RWPE1 (cell line): ENCODE measurements around the gene SH3BP2.

Experiments used
- CTCF ChIA-PET: fragments of 350-600 bp; sonication (Branson Sonifier 250); formaldehyde crosslinking; extraction: SDS; loops from one replicate; lab custom pipeline; 2021; lab: Yijun Ruan, JAX
- POLR2A ChIA-PET: fragments of 400-600 bp; formaldehyde crosslinking; extraction: SDS; loops from one replicate; lab custom pipeline; 2020; ENCODE audit warnings: antibody characterized with exemption; ENCODE audit not compliant: low non-redundant PET; lab: Yijun Ruan, JAX
- DNase-seq: peaks from one replicate; pipeline ENCODE4 v3.0.0; 2012; ENCODE audit warnings: low spot score
- H3K27ac ChIP-seq: fragments of 450-650 bp; 2 replicates; pipeline ENCODE4 v1.5.1; 2017
- TF ChIP-seq, protein P1 (sequence below): fragments of 450-650 bp; conservative IDR thresholded peaks from 2 replicates; pipeline ENCODE4 v1.5.1; 2017; ENCODE audit warnings: low read depth, mild to moderate bottlenecking

Gene SH3BP2

GRCh38 chr4:2882341-2882740 lies 89.5 kb downstream of the SH3BP2 start:
- no peak overlapping the region for H3K27ac ChIP-seq

DNA sequence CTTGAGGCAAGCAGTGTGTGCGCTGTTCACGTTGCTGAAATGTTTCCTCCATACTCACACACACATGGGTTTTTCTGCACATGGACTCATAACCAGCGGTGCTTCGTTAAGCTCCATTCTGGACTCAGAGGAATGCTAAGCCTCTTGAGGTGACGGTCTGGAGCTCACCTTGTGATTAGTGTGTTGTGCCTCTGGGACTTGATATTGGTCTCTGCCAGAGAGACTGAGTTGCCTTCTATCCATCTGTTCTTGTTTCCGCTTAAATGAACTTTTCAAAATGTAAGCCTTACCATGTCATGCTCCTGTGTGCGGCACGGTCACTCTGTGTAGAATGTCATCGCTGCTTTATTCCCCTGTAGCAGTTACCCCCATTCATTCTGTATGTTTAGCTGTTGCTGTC lies 93.3 kb downstream of the SH3BP2 start:
- H3K27ac ChIP-seq: no peak overlapping the region
- POLR2A ChIA-PET: no interaction called here
- no peak for DNase-seq
- CTCF ChIA-PET: no interaction called here
- TF ChIP-seq, protein P1, sequence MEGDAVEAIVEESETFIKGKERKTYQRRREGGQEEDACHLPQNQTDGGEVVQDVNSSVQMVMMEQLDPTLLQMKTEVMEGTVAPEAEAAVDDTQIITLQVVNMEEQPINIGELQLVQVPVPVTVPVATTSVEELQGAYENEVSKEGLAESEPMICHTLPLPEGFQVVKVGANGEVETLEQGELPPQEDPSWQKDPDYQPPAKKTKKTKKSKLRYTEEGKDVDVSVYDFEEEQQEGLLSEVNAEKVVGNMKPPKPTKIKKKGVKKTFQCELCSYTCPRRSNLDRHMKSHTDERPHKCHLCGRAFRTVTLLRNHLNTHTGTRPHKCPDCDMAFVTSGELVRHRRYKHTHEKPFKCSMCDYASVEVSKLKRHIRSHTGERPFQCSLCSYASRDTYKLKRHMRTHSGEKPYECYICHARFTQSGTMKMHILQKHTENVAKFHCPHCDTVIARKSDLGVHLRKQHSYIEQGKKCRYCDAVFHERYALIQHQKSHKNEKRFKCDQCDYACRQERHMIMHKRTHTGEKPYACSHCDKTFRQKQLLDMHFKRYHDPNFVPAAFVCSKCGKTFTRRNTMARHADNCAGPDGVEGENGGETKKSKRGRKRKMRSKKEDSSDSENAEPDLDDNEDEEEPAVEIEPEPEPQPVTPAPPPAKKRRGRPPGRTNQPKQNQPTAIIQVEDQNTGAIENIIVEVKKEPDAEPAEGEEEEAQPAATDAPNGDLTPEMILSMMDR: no peak

More at GRCh38 chr4:2882341-2882740, 89.5 kb downstream of the SH3BP2 start:
- TF ChIP-seq, protein P1: no peak
- ChIA-PET POLR2A (no interaction called here), CTCF (no interaction called here)
- DNase-seq: no peak

DNA sequence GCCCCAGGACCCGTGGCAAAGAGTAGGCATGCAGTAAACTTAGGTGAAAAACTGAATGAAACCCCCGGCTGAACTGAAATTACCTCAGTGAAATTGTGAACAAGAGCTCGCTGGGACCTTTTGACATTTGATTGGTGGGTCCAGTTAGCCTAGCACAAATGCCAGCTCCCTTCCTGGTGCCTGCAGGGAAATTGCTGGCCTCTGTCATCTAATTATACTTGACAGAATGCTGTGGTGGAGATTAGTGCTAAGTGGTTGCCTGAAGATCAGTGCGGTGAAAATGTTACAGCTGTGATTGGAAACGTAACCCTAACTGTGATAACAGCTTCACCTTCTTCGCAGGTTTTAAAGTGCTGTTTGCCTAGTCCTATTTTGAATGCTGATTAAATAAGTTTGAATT lies 93.7 kb downstream of the SH3BP2 start:
- TF ChIP-seq, protein P1: no peak
- ChIA-PET POLR2A (no interaction called here), CTCF (no interaction called here)
- no peak for DNase-seq
- H3K27ac ChIP-seq: no peak overlapping the region

GRCh38 chr4:2887343-2887742 lies 94.5 kb downstream of the SH3BP2 start:
- TF ChIP-seq, protein P1: no peak
- DNase-seq: no peak
- CTCF ChIA-PET: no interaction called here
- POLR2A ChIA-PET: no interaction called here
- no peak overlapping the region for H3K27ac ChIP-seq

DNA sequence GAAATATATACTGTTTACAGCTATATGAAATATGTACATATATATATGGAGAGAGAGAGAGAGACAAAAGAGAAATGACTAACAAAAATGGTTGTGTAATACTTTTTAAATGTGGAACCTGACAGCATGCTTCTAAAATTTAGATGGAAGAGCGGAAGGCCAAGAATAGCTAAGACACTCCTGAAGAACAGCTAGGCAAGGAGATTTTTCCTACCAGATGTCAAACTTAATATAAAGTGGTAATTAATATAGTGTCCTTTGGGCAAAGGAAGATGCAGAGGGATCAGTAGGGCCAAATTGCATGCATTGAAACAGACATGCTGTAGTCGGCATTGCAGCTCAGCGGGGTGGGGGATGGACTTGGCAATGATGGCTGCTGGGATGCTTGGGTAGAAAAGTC lies 96.0 kb downstream of the SH3BP2 start:
- DNase-seq: no peak
- TF ChIP-seq, protein P1: no peak
- ChIA-PET POLR2A (no interaction called here), CTCF (no interaction called here)
- H3K27ac ChIP-seq: no peak overlapping the region
